Measurements from ENCODE around the gene ZNF341.

The ZNF341 gene

GRCh38 chr20:33828326-33828844 is 96.6 kb downstream of the ZNF341 start:
- no peak for DNase-seq

GRCh38 chr20:33828967-33829560 is 97.3 kb downstream of the ZNF341 start:
- DNase-seq: no peak

- no peak for DNase-seq
These were observed 97.8 kb downstream of the ZNF341 start for GRCh38 chr20:33829636-33830035.

GRCh38 chr20:33830371-33830770 is 98.6 kb downstream of the ZNF341 start:
- DNase-seq: no peak

GRCh38 chr20:33832103-33832804 is 100.5 kb downstream of the ZNF341 start:
- no peak for DNase-seq

- DNase-seq: no peak
These were observed 101.5 kb downstream of the ZNF341 start for GRCh38 chr20:33833333-33833732.

- no peak for DNase-seq
These were observed 103.9 kb downstream of the ZNF341 start for GRCh38 chr20:33835615-33836172.

GRCh38 chr20:33836277-33836676 is 104.5 kb downstream of the ZNF341 start:
- DNase-seq: no peak

GRCh38 chr20:33837096-33837830 is 105.5 kb downstream of the ZNF341 start:
- no peak for DNase-seq

GRCh38 chr20:33838035-33838864 is 106.5 kb downstream of the ZNF341 start:
- DNase-seq: no peak

GRCh38 chr20:33839591-33839990 is 107.8 kb downstream of the ZNF341 start:
- DNase-seq: no peak

GRCh38 chr20:33840160-33840559 is 108.4 kb downstream of the ZNF341 start:
- no peak for DNase-seq

GRCh38 chr20:33840759-33841435 is 109.1 kb downstream of the ZNF341 start:
- DNase-seq: no peak

- DNase-seq: no peak
These were observed 109.6 kb downstream of the ZNF341 start for GRCh38 chr20:33841436-33841799.
